Right hindlimb (tissue), 1 donor: Measurements from ENCODE around the gene FOXL3.
"Not testable (repeated sequence)": the region's sequence is repeated elsewhere in the genome, so short reads cannot be mapped to it uniquely, and the experiment has no call there.

Source experiments
- DNase-seq: peaks from one replicate; pipeline ENCODE4 v3.0.0-alpha.2; 2018

Gene FOXL3

DNA sequence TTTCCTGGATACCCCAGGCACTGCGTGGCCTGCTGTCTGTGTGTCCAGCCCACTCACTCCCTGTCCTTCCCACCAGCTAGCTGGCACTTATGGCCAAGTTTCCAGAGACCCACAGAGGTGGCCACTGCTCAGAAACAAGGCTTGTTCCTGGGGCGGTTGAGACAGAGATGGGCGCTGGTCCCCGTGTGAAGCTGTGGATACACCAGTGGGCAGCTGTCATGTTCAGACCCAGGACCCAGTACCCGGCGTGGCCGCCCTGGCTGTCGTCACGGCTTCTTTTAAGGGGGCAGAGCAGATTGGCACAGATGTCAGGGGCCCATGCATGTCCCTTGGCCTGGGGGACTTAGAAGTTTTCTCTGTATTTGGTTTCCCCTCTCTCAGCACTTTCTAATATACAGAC lies 36.3 kb downstream of the FOXL3 start:
- DNase-seq = peak; percentile 7

DNA sequence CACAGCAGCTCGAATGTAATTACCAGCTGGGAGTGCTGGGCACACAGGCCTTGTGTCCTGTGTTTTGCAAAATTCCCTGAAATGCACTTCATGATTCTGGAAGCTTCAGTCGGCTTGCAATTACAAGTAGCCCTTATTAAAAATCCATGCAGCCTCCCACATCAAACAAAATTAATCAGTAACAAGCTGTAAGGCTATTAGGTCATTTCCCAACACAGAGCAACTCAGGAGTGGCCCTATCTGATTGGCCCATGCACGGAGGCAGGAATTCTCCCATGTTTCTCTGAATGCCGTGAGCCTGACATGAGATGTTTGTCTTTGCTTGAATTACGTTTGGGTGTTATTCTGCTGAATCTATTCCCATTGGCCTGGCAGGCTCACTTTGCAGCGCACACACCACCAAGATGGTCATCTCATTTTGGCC lies 36.9 kb downstream of the FOXL3 start:
- DNase-seq = peak; percentile 8

- DNase-seq = peak; percentile 9
Observed at GRCh38 chr7:327233-327931, 37.4 kb downstream of the FOXL3 start.

GRCh38 chr7:327991-328702 lies 38.2 kb downstream of the FOXL3 start:
- DNase-seq = peak; percentile 3

GRCh38 chr7:329691-330281 lies 39.8 kb downstream of the FOXL3 start:
- DNase-seq = peak; percentile 3

DNA sequence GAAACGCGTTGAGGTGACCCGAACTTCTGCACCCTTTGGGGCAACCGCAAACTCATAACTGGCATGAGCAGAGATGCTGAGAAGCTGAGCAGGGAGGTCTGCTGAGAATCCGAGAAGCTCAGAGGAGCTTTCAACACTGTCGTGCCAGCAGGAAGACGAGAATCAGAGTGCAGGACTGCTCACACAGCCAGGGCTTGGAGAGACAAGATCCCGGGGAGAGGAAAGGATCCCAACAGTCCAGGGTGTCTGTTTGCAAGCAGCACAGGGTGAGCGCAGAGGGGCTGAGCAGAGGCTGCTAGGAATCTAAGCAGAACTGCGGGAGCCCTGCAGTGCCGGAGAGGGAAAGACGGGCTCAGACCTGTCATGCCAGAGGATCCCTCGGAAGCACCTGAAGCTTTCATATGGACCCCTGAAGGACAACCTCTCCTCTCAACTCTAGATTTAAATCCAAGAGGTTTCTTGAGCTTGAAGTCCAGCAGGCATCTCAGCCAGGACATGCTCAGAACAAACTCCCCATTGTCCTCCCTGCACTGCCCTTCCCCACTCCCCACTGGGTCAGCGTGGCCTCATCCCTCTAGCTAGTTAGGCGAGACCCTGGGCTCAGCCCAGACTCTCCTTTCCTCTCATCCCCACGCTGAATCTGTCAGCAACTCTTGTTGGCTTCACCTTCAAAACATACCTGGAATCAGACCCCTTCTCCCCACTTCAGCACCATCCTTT lies 40.7 kb downstream of the FOXL3 start:
- DNase-seq = peak; percentile 10

- DNase-seq = no peak
Observed at GRCh38 chr7:332020-332517, 42.1 kb downstream of the FOXL3 start.

DNA sequence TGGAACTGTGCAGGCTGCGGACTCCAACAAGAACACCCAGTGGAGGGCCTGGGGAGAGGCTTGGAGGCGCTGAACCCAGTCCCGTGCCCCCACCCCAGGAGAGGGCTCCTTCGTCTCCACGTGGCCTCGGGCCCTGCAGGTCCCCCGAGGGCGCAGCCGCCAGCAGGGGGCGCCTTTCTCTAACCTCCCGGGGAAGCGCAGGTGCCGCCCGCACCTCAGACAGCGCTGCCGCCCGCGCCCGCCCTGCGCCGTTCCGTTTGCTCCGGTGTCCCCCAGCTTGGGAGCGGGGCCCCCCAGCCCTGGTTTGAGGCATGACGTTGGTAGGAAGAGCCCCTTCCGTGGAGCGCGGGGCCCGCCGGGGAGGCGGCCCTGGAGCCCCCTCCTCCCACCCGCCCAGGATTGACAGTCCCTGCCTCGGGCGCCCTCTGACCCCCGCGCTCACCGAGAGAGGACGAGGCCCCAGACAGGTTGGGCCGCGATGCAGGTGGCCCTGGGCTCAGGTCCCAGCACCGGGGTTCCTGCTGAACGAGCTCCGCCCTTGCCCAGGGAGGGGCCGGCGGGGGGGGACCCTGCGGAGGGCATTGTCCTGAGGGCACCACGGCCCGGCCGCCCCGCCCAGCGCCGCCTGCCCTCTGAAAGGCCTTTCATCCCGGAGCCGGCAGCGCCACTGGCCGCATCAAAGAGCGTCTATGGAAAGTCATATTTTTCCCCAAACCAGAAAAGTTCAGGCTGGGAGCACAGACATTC lies 42.8 kb downstream of the FOXL3 start:
- DNase-seq = peak; percentile 82

GRCh38 chr7:333393-333764 lies 43.4 kb downstream of the FOXL3 start:
- DNase-seq = peak; percentile 91

DNA sequence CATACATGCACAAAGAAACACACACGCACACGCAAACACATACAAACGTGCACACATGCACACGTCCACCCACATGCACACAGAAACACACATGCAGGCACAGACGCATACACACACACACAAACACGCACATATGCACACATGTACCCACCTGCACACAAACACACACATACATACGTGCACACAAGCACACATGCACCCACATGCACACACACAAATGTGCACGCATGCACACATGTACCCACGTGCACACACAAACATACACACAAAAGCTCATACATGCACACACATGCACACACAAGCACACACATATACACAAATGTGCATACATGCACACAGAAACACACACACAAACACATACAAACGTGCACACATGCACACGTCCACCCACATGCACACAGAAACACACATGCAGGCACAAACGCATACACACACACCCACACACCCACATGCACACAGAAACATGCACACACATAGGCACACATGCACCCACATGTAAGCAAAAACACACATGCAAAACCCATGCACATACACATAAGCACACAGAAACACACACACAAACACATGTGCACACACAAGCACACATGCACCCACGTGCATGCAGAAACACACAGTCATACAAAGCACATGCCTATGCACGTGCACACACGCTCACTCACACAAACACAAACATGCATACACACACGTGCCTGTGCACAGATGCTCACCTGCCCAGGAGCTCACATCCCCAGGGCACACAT lies 44.8 kb downstream of the FOXL3 start:
- no peak for DNase-seq

- DNase-seq = no peak
Observed at GRCh38 chr7:335358-336148, 45.6 kb downstream of the FOXL3 start.

DNA sequence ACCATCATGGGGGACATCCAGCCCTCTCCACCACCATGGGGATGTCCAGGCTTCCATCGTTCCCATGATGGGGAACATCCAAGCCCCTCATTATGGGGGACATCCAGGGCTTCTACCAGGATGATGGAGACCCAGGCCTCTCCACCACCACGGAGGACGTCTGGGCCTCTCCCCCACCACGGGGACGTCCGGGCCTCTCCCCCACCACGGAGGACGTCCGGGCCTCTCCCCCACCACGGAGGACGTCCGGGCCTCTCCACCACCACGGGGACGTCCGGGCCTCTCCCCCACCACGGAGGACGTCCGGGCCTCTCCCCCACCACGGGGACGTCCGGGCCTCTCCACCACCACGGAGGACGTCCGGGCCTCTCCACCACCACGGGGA lies 46.2 kb downstream of the FOXL3 start:
- DNase-seq = not testable (repeated sequence)

- no peak for DNase-seq
Observed at GRCh38 chr7:336810-337566, 47.0 kb downstream of the FOXL3 start.

GRCh38 chr7:337567-337951 lies 47.6 kb downstream of the FOXL3 start:
- no peak for DNase-seq

DNA sequence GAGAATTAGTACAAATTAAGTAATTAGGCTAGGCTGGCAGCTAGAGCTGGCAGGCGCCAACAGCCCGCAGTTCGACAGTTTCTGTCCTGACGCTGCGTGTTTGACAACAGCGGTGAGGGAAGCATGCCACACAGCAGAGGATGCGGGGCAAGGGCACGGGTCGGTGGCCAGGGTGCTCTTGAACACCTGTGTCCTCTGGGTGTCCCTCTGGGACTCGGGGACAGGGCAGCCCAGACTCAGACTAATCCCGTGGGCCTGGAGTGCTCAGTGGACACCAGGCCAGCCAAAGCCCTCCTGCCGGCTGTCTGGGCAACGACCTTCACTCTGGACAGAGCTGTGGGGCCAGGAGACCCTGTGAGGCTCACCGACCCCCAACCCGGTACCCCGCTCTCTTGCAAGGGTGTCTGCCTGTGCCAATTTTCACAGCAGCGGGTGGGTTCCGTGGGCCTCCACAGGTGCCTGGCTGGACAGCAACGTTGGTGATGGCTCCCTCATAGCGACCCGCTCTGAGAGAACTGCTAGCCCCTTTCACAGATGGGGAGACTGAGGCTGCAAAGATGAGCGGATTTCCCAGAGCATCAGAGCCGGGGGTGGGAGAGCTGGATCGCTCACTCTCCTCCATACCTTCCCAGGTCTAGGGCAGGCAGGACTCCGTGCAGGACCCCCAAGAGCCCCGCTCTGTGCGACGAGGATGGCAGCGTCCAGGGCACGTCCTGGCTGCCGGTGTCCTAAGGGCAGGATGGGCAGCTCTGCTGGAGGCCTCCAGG lies 48.5 kb downstream of the FOXL3 start:
- no peak for DNase-seq

GRCh38 chr7:339062-339342 lies 49.0 kb downstream of the FOXL3 start:
- DNase-seq = no peak

DNA sequence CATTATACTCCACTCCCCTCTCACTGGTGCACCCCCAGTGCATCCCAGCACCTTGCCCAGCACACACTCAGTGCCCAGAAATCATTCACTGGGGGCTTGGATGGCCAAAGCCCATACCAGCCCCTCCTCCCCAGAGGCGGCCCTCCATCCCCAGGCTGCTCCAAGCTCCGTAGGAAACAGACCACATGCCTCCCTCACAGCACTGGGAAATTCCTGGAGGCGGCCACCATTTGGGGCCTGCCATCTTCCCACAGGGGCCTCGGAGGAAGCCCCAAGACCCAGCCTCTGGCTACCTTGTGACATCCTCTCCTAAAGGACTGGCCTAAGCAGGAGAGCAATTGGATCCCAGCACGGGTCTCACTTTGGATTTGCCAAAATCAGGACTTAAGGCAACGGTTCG lies 49.7 kb downstream of the FOXL3 start:
- DNase-seq = no peak

DNA sequence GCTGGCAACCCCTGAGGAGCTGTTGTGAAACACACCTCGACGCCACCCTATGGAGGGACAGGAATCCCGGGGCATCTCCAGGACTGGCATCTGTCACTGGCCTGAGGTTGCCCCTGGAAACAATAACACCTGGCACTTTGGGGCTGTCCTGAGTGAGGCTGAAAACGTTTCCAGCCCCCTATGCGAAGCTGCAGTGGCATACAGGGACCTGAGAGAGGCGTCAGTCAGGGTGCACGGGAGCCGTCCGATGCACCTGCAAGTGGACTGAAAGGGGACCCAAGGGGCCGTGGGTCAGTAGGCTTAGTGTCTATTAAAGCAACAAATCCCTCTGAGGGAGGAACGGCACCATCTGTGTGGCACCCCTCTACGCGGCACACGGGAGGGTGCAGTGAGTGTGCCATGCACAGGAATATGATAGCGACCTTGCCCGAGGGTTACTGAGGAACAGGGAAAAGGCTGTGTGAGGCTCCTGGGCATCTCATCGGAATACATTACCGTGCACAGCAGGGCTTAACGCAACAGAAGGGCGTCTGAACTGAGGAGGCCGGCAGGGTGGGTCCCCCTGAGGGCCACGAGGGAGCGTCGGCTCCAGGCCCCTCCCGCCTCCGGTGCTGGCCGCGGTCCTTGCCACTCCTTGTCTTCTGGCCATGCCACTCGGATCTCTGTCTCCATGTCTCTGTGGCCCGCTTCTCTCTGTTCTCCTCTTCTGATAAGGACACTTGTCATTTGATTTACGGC lies 50.4 kb downstream of the FOXL3 start:
- no peak for DNase-seq
